Fibroblast of skin of scalp (primary cell): Measurements from ENCODE around the gene C15orf61. TPM values are rescaled to one million over a fixed set of nuclear protein-coding genes. Genes with fewer than 3 reads are reported as not detected.

Source experiments
- DNase-seq: peaks from one replicate; pipeline ENCODE4 v3.0.0-alpha.2; 2013
- polyA plus RNA-seq, 2 experiments: library from polyadenylated mRNA; unstranded; fragments of 120-200 nt; gene quantifications; one replicate each; pipeline ENCODE4 v1.2.1, GENCODE V29; 2013; ENCODE audit not compliant: insufficient read length in 2 of 2

C15orf61 gene
- polyA plus RNA-seq (2013, experiment 1 of 2; ENCODE audit: insufficient read length), result 5.5 TPM
- 5.9 TPM for polyA plus RNA-seq (2013, experiment 2 of 2; ENCODE audit: insufficient read length)

DNA sequence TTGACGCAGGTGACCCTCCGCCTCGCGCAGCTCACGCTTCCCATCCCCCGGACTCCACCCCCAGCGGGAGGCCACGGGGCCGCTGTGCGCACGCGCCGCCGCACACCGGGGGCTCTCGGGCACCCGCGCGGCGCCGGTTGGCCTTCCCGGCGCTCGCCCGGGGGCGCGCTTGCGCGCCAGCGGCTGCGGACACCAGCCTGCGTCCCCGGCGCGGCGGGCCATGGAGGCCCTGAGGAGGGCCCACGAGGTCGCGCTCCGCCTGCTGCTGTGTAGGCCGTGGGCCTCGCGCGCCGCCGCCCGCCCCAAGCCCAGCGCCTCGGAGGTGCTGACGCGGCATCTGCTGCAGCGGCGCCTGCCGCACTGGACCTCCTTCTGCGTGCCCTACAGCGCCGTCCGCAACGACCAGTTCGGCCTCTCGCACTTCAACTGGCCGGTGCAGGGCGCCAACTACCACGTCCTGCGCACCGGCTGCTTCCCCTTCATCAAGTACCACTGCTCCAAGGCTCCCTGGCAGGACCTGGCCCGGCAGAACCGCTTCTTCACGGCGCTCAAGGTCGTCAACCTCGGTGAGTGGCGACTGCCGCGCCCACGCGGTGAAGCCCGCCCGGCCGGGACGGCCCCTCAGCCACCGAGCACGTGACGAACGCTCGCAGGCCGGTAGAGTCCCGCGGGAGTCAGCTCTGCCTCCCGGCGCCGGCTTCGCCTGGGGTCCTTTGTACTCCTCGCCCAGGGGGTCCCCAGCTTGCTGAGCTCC is at the start of gene C15orf61:
Gene C15orf61 (plus strand): TSS at position 103 of the 754 bp plus-strand sequence. CDS start 118 bp downstream, at position 221.
- peak; percentile 86 for DNase-seq

DNA sequence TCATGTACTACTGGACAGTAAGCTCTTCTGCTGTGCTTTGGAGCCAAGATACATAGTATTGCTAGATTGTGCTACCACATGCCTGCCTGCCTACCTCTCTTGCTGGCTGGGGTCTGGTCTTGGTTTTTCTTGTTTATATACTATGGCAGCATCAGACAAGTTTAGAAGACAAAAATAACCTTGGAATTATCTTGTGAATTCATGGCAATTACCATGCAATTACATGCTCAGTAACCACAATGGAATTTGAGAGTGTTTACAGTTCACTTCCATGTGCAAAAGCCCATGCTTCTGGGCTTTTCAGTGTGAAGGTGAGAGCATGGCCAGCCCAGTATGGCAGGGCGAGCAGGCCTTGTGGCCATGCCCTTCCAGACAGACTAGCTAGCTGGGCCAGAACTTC is 48.0 kb upstream of the C15orf61 start:
- DNase-seq, result peak; percentile 31

DNA sequence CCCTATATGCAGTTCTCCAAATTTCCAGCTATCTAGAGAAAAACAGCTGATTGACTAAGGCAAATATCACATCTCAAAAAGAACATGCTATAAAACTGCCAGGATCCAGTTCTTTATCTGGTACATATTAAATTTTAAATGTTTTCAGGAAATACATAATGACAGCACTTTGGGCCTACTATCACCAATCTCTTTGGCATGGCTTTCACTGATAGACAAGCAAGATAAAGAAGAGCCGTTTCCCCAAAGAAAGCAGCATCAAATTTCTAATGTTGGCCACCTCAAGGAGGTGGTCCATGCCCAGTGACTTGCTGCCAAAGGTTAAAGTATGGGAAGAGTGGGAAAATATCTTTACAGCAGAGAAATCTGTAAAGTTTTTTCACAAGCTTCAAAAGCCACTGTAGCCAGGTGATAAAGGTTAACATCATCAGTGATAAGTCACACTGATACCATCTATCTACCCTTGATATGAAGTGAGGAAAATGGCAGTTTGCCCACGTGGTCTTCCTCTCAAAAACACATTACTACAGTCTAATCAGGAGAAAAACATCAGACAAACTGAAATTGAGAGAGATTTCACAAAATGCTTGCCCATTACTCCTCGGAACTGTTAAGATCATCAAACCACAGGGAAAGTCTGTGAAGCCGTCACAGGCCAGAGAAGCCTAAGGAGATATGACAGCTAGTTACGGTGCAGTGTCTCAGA is 46.4 kb upstream of the C15orf61 start:
- DNase-seq, result no peak

DNA sequence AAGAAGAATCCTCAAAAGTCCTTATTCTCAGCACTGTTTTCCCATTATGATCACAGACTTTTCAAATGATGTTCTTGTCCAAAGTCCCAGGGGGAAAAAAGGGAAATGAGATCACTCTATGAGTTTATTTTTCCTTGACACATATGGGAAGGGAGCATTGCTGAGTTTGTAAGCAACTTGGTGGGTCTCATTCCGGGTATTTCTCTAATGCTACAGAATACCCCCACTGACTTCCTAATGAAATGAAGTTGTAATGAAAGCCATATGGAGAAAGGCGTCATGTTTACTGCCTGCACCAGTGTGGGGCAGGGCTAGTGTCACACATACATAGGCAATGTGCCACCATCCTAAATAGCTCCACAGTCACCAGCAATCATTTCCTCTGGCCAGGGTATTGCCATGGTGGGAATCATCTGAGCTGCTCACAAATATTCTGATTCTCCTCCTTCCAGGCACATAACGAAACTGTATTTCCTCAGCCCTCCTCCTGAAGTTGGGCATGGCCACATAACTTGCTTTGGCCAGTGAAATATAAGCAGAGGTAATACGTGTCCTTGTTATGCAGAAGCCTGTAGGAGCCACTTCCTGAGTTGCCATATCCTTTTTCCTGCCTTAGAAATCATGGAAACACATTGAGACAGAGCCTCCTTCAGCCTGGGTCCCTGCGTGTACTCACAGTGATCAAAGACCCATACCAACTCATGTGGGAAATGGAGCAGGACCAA is 41.0 kb upstream of the C15orf61 start:
- DNase-seq, result peak; percentile 94

DNA sequence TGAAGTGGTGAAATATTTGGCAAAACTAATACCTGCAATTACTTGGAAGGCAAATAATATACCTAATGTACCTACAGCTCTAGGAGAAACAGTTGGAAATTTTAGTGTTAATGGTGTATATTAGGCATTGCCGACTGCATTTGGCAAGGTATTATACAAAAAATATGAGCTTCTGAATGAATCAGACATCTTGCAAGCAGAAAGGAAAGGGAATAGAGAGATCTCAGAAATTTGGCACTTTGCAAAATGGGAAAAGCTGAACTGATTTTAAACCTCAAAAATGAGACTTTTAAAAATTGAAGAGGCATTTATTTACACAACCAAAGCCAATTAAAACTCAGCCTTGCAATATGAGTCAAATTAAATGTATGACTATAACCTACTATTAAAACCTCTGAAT is 40.2 kb upstream of the C15orf61 start:
- DNase-seq, result peak; percentile 65

DNA sequence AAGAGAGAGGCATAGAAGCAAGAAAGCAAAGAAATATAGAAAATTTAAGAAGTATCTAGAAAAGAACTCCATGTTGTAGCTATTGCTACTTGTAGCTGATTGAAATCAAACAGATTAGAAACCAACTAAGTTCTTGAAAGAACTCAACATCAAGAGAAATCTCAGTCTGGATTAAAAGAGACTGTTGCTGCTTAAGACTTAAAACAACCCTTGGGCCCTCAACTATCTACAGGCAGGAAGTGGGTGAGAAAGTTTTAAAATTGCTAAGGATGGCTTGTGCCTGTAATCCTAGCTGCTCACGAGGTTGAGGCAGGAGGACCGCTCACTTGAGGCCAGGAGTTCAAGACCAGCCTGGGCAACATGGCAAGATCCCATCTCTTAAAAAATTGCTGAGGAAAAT is 39.3 kb upstream of the C15orf61 start:
- DNase-seq, result no peak

DNA sequence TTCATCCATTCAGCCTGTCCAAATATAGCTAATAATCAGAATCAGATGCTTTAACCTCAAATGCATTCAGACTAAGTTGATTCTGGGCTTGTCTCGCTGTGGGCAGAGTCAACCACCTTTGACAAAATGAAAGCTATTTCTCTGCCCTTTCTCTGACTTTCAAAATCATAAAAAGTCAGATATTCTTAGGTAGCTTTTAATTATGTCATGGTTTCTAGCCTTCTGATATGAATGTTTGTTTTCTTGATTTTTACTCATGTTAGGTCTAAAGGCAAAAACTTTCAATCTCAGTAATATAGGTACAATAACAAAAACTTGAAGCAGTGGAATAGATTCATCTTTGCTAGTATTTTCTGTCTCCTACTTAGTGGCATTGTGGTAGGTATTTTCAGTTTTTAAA is 25.3 kb upstream of the C15orf61 start:
- no peak for DNase-seq

DNA sequence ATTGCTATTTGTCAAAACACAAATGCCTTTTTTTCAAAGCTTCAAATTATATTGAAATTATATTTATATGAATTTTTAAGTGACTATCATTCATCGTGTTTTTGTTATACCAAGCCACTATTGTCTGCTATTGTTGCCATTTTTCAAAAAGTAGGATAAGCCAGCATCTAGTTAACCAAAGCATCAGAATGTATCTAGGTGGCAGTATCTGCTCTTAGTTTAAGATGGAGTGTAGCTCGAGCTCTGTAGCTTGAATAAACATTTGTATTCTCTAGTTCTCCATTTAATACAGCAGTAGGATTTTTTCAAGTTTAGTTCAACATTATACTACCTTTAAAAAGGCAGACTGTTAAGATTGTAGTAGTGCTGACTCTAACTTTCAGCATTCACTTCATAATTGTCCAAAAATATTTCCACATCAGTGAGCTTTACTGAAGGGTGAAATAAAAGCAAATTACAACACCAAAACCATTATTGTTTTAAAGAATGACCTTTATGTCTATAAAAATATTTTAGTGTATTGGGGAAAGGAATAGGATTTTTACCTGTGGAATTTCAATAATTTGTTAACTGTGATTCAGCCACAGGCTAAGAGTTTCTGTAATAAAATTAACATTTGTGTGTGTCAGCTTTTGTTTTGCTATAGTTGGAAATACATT is 19.6 kb upstream of the C15orf61 start:
- peak; percentile 54 for DNase-seq

DNA sequence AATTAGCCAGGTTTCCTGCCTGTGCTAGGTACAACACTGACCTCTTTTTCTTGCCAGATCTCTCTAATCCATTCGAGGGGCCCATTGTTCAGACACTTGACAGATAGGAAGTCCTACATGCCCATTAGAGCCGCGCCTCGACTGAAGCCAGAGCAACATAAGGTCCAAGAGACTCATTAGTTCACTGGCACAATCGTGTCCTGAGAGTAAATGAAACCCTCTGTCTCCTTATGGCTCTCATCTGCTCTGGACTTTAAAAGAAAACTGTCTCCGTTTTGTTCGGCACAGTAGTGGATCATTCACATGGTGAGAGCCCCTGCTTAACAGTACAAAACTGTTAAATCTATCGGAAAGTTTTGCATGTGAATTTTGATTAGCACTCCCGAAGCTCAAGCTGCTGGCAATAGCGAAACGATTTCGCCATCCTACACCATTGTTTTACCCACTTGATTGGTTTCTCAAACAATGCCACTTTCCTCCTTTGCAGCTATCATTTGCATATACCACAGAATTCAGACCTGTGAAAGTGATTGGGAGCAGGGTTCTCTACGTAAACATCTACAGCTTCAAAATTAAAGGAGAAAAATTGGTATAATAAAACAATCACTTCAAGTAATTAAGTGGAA is 19.0 kb upstream of the C15orf61 start:
- DNase-seq, result no peak

DNA sequence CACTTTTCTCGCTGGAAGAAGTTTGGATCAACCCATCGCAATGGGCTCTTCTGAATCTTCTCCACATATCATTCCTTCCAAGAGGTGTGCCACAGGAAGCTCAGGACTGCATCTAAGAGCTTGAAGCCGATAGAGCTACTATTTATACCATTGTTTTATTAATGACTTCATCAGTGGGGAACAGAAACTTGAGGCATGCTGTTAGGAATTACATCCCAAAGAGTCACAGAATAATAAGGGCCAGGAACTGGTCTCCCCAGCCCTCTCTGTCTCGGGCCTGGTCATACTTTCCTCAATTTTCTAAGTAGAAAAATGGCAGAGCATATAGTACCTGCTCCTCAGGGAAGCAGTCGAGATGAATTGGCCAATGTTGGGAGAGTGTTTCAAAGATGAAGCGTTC is 16.9 kb upstream of the C15orf61 start:
- peak; percentile 60 for DNase-seq

DNA sequence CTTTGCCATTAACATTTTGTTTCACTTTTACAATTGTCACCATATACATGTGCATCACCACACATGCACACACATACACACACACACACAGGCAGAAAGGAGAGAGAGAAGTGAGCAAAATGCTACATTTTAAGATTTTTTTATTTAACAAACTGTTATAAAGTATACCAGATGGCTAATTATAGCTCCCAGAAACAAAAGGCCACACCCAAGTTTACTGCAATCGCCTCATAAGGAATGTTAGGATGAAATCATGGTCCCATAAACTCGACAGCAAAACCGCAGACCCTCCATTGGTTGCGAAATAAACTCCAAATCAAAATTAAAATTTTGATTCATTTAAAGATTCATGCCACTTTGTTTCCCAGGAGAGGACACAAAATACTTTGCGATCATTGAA is 16.1 kb upstream of the C15orf61 start:
- DNase-seq, result peak; percentile 70

DNA sequence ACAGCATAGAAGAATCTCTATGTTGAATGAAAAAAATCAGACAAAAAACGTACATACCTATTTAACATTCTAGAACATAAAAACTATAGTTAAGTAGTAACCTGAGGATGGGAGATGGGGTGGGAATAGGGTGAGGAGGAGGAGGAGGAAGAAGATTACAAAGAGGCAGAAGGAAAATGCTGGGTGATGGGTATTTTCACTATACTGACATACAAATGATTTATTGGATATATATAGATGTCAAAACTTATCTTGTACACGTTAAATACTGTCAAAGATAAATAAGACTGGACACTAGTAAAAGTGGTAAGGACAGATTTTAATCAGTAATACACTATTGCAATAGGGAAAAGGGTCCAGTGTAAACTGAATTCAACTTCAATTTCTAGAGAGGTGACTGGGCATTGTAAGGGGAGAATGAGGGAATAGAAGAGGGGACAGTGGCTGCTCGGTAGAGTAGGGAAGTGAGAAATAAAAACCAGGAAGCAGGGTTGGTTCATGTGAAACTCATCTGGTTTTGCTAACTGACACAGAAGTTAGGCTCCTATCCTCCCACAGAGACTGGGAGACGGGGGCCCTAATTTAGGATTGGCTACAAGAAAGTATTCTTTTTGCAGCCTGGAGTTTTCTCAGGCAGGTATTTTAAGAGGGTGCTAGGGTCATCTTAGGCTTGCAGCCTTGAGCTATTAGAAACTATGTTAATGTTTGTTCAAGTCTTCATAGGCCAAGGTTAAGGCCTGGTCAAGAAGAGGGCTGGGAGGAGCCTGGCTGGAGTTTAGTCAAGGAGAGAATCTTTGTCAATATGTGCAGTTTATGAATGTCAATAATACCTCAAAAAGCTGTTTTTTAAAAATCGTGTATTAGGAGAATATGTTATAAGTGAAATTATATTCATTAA is 15.0 kb upstream of the C15orf61 start:
- no peak for DNase-seq

DNA sequence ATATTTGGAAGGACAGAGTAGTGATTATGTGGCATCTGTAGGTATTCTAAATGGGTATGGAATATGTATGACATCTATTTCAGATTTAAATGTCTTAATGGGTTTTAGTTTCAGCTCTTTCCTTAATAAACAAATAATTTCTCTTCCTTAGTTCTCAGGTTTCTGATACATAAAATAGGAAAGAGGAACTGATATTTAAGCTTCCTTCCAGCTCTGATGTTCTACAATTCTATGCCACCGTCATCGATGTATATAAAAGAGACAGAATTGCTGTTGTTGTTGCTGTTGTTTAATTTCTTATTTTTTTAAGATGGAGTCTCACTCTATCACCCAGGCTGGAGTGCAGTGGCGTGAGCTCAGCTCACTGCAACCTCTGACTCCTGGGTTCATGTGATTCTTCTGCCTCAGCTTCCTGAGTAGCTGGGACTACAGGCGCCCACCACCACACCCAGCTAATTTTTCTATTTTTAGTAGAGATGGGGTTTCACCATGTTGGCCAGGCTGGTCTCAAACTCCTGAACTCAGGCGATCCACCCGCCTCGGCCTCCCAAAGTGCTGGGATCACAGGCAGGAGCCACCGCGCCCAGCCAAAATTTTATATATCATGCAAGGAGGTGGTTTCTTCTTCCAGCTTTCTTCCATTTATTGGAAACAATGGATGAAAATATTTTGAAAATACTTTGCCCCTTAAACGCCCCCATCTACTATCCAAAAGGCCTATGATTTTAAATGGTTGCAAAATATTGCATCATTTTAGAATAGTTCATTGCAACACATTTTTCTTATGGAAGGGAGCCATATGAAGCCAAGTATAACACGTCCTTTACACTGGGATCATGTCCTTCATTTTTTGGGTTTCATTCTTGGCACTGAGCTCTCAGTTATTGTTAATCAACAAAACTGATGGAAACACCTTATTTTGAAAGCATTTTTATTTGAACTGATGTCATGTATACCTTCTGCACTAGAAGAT is 13.9 kb upstream of the C15orf61 start:
- peak; percentile 78 for DNase-seq

DNA sequence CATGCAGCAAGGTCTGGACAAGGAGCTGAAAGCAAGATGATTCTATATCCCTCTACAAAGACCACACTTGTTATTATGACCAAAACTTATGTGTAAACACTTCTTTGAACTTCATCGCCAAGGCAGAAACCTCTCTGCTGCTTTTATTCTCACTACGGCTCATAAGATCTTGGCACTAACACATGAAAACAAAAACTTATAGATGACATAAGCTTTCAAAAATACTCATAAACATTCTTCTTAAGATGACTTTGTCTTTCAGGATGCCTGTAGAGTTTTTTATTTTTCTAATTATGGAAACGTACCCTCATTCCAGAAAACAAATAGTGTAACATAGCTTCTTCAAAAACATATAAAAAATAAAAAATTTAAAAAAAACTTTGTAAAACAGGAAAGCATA is 12.5 kb upstream of the C15orf61 start:
- peak; percentile 66 for DNase-seq

DNA sequence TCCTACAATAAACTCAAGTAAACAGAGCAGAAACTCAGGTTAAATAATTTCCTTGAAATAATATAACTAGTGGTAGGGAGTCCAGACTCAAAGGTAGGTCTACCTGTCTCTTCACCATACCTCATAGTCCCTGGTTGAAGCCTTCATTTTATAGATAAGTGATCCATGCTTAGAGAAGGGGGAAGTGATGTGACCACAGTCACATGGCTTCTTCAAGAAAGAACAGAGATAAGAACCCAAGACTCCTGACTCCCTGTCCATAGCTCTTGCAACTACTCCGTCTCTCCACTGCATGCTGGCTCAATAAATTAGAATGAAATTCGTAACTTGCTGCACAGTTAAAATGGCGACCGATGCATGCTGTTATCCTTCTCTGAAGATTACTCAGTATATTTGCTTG is 11.0 kb upstream of the C15orf61 start:
- DNase-seq, result no peak

DNA sequence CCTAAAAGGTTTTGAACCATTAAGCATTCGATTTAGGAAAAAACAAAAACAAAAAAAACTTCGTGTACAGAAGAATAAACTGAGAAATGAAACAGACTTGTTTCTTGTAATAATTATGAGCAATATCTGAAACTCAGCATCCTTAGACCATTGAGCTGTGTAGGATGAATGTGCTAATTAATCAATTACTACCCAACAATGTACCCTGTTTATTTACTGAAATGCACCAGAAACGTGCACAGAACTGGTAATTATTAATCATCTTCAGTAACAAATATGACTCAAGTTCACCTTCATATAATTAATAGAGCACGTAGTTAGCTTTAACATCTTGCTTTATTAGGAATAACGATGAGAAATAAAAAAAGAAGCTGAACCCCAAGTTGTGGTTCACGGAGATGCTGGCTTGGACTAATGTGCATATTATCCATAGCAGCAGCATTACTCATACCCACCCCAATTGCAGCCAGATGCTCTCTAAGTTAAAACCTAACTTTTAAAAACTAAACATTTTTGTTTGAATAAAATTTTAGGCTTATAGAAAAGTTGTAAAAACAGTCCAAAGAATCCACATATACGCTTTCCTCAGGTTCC is 10.2 kb upstream of the C15orf61 start:
- peak; percentile 83 for DNase-seq

DNA sequence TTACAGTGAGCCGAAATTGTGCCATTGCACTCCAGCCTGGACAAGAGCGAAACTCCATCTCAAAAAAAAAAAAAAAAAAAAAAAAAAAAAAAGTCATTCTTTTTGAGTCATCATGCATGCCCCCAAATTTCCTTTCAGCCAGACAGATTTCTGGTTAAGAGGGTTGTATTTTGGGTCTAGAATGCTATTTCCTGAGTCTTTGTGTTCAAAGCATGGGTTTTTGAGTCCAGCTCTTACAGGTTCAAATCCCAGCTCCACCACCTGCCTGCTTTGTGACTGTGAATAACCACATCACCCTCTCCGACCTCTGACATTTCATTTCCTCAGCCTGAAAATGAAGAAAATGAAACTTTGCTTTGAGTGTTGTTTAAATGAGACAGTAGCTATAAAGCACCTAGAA is 9.3 kb upstream of the C15orf61 start:
- DNase-seq, result peak; percentile 52

DNA sequence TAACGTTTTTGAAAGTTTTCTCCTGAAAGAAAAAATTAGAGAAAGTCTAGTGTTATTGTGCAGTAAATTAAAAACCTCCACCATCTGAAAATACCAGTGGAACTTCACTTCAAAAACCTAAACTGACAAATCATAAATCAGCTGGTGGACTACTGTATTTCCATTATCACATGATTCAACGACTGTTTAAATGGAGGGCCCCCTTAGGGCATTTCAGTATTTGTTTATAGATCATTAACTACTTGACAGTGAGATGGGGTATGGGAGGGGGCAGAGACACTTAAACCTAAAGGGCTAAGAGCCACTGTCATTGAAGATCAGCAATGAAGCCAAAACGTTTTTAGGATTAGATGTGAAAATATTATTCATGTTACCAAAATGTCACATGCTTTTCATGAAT is 8.8 kb upstream of the C15orf61 start:
- DNase-seq, result no peak

DNA sequence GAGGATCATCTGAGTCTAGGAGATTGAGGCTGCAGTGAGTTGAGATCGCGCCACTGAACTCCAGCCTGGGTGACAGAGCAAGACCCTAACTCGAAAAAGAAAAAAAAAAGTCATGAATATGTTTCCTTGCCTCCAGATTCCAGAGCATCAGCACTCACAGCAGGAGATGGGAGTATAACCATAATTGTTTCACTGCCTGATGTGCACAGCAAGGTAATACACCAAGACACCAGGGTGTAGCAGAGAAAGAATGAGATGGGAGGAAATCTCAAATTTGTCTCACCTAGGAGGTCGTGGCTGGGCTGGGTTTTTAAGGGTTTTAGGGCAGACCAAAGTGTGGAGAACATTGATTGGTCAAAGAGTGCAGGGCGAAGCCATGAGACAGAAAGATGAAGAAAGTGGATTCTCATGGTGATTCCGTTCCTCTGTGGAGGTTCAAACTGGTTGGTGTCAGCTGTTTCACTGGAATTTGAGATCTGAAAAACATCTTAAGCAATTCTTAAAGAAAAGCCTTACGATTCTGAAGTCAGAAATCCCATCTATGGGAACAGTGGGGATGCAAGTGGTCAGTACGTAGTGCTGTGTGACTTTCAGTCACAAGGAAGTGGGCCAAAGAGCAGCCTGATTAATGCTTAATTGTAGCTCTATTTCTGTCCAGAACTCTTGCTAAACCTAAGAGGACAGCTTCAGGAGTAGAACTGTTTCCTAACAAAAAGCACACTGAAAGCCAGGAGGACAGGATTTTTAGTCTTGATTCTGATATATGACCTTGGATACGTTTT is 7.8 kb upstream of the C15orf61 start:
- no peak for DNase-seq
